HG03196 (cell line): ENCODE measurements around the gene QRFP.

Experiments
- ATAC-seq: cut with Tn5 transposase; IDR thresholded peaks from one replicate; pipeline ENCODE4 v1.9.1; 2021; ENCODE audit not compliant: unreplicated experiment

Gene QRFP

DNA sequence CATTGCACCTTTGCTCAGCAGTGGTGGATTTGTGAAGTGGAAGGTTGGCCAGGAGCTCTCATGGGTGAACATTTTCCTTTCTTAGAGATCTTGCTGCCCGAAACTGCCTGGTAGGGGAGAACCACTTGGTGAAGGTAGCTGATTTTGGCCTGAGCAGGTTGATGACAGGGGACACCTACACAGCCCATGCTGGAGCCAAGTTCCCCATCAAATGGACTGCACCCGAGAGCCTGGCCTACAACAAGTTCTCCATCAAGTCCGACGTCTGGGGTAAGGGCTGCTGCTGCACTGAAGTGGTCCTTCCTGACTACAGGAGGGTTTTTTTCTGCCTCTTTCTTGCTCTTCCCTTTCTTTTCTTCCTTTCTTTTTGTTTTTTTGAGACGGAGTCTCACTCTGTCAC, 21.8 kb downstream of the QRFP start:
- no peak for ATAC-seq

DNA sequence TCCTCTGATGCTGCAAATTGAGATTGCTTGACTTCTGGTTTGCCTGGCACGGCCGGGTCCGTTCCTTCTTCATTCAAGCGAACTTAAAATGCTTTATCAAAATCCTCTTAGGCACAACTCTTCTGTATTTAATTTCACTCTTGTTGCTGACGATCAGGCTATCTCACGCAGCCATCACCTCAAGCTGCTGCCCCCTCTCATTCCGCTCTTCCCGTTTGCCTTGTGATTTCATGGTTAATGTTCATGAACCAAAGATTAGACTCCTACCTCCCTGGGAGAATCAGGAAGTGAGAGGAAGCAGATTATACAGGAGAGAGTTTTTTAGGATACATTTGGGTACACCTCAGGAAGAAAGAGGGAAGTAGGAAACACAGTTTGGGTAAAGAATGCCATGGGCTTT, 22.6 kb downstream of the QRFP start:
- ATAC-seq = no peak

GRCh38 chr9:130872912-130873503, 23.6 kb downstream of the QRFP start:
- no peak for ATAC-seq

DNA sequence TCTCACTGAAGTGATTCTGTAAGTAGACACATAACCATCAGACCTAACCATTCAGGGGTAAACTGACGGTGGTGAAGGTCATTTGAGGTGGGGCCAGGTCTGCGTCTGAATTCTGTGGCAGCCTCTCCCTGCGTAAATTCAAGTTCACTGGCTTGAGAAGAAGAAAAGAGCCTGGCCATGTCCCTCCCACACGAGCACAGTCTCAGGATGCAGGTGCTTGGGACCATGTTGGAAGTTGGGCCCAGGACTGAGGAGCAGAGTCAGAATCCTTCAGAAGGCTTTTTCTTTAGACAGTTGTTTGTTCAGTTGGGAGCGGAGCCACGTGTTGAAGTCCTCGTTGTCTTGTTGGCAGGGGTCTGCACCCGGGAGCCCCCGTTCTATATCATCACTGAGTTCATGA, 24.1 kb downstream of the QRFP start:
- no peak for ATAC-seq

DNA sequence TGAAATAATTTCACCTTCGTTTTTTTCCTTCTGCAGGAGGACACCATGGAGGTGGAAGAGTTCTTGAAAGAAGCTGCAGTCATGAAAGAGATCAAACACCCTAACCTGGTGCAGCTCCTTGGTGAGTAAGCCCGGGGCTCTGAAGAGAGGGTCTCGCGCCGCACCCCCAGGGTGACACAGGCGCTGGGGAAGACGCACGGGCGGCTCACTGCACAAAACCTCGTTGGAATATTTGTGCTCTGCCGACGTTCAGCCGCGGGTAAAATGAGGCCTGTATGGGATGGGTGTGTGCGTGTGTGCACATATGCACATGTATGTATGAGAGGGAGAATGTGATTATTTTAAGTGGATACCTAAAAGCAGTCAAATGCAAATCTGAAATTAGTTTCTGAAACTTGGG, 24.5 kb downstream of the QRFP start:
- ATAC-seq = no peak

DNA sequence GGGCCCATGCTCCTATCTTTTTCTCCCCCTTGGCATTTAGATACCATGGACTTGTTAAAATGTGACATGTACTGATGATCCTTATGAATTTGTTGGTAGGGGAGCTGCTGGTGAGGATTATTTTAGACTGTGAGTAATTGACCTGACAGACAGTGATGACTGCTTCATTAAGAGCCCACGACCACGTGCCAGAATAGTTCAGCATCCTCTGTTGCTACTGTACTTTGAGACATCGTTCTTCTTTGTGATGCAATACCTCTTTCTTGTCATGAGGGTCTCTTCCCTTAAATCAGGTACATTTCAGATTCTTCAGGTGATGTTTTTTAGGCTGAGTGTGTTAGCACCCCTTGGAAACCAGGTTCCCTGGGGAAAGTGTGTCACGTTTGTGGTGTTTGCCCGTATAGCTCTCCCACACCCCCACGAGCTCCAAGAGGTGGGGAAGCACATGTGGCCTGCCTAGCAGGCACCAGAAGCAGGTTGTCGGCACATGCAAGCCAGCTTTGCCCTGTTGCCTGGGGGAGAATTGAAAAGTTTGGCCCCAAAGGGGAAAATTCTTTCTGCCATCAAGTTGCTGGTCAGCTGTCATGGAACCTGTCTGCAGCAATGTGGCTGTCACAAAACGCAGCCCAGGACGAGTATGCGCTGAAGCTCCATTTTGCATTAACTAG, 25.1 kb downstream of the QRFP start:
- no peak for ATAC-seq

GRCh38 chr9:130870491-130871381, 25.9 kb downstream of the QRFP start:
- peak; percentile 47 for ATAC-seq

DNA sequence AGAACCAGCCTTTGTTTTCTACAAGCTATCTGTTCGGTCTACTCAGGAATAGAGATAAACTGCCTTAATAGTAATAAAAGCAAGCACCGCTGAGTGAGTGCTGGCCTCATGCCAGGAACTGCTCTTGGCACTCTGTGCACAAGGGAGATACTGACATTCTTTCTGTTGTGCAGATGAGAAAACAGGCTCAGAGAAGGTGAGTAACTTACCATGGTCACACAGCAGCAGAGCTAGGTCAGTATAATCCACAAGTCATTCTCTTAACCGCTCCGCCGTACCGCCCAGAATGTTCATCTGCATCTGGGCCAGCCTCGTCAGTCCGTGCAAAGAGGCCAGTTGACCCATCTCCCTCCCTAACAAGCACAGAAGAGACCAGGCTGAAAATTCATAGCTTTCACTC, 27.4 kb downstream of the QRFP start:
- no peak for ATAC-seq

- ATAC-seq = no peak
Measured at GRCh38 chr9:130868230-130868629, 28.4 kb downstream of the QRFP start.

GRCh38 chr9:130867556-130867955, 29.1 kb downstream of the QRFP start:
- ATAC-seq = no peak

GRCh38 chr9:130866474-130866965, 30.1 kb downstream of the QRFP start:
- no peak for ATAC-seq

DNA sequence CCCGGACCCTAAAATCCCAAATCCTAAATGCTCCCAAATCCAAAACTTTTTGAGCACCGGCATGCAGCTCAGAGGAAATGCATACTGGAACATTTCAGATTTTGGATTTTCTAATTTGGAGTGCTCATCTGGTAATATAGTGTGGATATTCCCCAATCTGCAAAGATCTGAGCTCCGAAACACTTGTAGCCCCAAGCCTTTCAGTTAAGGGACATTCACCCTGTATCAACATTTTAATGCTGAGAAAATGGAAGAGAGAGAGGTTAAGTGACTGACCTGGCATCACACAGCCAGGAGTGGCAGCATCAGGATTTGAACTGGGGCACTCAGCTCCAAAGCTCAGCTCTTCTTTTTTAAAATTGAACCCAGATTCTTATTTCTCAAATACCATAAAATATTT, 30.7 kb downstream of the QRFP start:
- no peak for ATAC-seq

DNA sequence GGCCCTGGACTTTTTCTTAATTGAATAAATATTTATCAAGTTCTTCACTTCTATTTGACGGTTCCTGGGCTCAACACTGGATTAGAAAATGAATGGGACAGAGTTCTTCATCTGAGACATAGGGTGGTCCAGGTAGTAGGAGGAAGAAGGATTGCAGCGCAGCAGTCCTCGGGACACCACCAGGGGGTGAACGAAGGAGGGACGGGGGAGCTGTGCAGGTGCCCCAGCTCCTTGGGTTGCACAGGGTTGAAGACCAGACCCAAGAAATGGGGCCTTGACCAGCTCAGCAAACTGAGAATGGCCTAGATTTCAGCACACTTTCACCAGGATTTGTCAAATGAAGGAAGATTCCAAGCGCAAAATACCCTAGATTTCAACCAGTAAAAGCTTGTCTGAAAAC, 32.1 kb downstream of the QRFP start:
- no peak for ATAC-seq

- ATAC-seq = no peak
Measured at GRCh38 chr9:130862747-130863146, 33.9 kb downstream of the QRFP start.

DNA sequence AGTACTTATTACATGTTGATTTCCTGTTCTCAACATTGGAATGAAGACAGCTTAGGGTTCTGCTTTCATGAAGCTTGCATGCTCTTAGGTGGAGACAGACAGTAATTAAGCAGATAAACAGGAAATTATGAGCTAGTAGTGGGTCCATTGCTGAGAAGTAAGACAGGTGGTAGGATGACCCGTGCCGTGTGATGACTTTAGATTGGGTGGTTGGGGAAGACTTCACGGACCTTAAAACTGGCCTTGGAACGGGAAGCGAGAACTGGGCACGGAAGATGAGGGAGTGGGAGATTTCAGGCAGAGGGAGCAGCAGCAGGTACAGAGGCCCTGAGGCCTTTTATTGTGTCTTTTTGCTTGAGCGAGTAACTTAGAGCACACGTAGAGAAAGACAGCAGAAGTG, 34.4 kb downstream of the QRFP start:
- no peak for ATAC-seq

- ATAC-seq = no peak
Measured at GRCh38 chr9:130861372-130862180, 35.0 kb downstream of the QRFP start.

DNA sequence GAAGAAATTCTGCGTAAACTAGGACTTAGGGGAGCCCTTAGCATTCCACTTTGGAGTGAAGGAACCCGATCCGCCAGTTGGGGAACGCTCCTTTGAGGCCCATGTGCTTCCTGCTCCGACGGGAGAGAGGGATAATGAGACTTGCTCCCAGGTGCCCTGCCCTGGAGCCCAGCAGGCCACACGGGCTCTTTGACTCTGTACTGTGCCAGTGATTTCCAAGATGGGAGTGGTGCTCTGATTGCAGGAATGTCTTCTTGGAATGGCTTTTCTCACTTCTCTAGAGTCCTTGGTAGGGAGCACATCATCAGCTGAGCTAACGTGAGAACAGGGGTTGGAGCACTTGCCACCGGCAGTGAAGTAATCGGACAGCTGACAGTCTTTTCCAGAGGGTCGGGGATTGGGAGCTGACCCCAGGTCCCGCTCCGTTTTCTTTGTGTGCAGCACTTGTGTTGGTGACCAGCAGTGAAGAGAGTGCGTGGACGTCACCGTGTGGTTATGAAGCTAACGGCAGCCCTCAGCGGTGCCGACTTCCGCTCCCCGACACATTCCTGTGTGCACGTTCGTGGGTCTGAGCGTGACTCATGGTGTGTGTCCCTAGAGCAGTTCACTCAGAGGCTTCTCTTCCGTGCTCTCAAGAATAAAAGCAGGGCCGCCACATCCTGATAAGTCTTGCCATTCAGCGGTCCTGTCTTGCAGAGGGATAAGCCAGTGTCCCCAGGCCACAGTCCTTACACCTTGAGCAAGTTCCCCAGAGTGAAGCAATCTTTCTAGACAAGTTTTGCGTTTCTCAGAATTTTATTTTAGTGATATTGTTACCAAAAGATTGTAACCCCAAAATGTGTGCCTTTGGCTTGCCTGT, 35.9 kb downstream of the QRFP start:
- no peak for ATAC-seq

DNA sequence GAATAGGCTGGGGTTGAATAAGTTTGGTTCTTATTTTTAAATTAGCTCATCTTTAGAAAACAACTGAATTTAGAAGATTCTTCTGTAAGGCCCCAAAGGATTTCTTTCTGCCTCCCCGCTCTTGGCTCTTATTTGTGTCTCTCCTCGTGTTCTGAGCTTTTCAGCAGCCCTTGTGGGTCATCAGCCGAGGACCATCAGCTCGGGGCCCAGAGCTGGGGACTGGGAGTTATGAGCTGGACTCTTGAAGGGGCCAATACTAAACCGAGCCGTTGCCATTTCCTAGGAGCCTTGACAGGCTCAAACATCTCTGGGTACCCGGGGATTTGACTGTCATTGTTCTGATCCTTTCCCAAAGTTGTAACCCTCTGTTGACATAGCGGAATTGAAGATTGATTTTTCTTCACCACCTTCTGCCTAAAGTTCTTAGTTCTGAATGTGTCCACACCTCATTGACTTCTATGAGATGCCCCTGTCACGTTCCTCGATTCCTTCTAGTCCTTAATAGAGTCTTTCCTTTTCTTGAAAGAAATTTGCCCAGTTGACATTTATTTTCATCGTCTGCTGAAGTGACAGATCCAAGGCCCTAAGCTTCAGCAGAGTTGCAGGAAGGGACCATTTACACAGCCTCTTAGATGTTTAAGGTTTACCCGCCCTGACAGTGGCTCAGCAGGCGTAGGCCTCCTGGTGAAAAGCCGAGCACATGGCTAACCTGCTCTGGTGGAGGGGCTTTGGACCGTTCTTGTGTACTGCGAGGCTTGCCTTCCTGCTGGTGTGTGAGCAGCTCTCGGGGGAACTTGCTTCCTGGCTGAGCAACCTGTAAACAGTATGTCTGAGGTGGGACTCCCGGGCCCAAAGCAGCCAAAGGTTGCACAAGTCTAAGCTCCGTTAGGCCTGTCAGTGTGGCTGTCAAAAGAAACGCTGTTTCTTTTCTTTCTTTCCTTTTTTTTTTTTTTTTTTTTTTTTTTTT, 37.6 kb downstream of the QRFP start:
- ATAC-seq = no peak
